T-helper 17 cell (primary cell): Measurements from ENCODE around the gene UNC119B. TPM values are rescaled to one million over a fixed set of nuclear protein-coding genes. Genes with fewer than 3 reads are reported as not detected.

Experiments
- ATAC-seq: fragments of 150-1000 bp; cut with Tn5 transposase; 2 replicates; pipeline ENCODE4 v1.10.0; 2021; ENCODE audit warnings: mild to moderate bottlenecking, moderate library complexity
- DNase-seq, 3 donors: peaks; one replicate each; pipeline versions ENCODE4 v3.0.0 to v3.0.0-alpha.2; 2020 to 2021
- H3K9me3 ChIP-seq: one replicate; pipeline ENCODE4 v1.7.0; 2013; ENCODE audit warnings: low read length, mild to moderate bottlenecking; ENCODE audit not compliant: control insufficient read depth, poor library complexity, severe bottlenecking
- H3K27ac Mint-ChIP-seq: one replicate; pipeline ENCODE4 v1.8.0; 2022; ENCODE audit warnings: mild to moderate bottlenecking, moderate library complexity, mixed read lengths
- H3K27me3 Mint-ChIP-seq: one replicate; pipeline ENCODE4 v1.8.0; 2022; ENCODE audit warnings: mixed read lengths
- H3K36me3 Mint-ChIP-seq: one replicate; pipeline ENCODE4 v1.8.0; 2022; ENCODE audit warnings: low read depth, mixed read lengths
- H3K4me1 Mint-ChIP-seq: one replicate; pipeline ENCODE4 v1.8.0; 2022; ENCODE audit warnings: mild to moderate bottlenecking, mixed read lengths
- H3K4me3 Mint-ChIP-seq: one replicate; pipeline ENCODE4 v1.8.0; 2022; ENCODE audit warnings: mild to moderate bottlenecking, moderate library complexity, mixed read lengths
- total RNA-seq, 4 donors: library from RNA in 2 of 4; stranded (reverse) in 2 of 4; gene quantifications; one replicate each; pipeline ENCODE4 v1.2.3 and lab custom pipeline; 2022 to 2026

Gene UNC119B
- total RNA-seq, 2 donors from 2014 or later = 15.2 to 16.2 TPM

DNA sequence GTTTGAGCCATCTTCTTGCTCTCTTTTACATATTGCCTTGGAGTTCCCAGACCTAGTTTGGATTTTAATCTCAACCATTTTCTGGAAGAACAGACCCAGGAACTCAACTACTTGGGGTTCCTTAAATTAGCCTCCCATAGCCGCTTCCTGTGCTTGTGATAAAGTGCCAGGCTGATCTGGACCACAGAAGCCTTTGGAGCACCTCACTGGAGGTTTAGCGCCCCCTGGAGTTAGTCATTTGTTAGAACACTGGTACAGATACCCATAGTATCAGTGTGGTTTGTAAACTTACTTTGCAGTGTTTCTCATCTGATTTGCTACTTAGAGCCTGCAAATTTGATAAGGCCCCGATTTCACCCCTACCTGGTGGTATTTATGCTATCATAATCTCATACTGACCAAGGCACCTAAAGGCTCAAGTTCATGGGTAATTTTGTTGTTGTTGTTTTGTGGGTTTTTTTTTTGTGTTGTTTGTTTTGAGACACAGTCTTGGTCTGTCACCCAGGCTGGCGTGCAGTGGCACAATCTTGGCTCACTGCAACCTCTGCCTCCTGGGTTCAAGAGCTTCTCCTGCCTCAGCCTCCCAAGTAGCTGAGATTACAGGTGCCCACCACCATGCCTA lies 3.7 kb downstream of the UNC119B start:
- no peak overlapping the region for H3K4me3 Mint-ChIP-seq
- H3K27ac Mint-ChIP-seq = peak overlapping the region; percentile 78
- H3K27me3 Mint-ChIP-seq = no peaks in the 10 kb centered on the region
- ATAC-seq = peak; percentile 66
- DNase-seq = peak; percentile 35 to 60 (median 51)
- peaks cover 8% of the 10 kb centered on the region for H3K36me3 Mint-ChIP-seq
- H3K9me3 ChIP-seq = no peaks in the 10 kb centered on the region
- H3K4me1 Mint-ChIP-seq = peaks cover 24% of the 10 kb centered on the region

DNA sequence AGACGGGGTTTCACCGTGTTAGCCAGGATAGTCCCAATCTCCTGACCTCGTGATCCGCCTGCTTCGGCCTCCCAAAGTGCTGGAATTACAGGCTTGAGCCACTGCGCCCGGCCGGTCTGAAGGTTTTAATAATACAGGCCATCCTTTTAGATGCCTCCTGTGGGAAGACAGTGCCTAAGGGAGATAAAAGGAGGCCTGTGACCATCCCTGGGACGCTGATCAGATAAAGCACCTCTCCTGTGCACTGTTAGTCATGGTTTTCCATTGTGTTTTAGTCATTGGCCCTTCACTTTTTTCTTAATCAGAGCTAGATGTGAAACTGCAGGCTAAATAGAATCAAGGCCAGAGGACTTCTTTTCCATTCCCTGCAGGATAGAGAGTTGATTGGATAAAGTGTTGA lies 7.8 kb downstream of the UNC119B start:
- peaks cover 13% of the 10 kb centered on the region for H3K4me1 Mint-ChIP-seq
- no peak overlapping the region for H3K27ac Mint-ChIP-seq
- no peak overlapping the region for H3K4me3 Mint-ChIP-seq
- peaks cover 13% of the 10 kb centered on the region for H3K36me3 Mint-ChIP-seq
- H3K27me3 Mint-ChIP-seq = no peaks in the 10 kb centered on the region
- H3K9me3 ChIP-seq = no peaks in the 10 kb centered on the region
- no peak for ATAC-seq
- DNase-seq = no peak

DNA sequence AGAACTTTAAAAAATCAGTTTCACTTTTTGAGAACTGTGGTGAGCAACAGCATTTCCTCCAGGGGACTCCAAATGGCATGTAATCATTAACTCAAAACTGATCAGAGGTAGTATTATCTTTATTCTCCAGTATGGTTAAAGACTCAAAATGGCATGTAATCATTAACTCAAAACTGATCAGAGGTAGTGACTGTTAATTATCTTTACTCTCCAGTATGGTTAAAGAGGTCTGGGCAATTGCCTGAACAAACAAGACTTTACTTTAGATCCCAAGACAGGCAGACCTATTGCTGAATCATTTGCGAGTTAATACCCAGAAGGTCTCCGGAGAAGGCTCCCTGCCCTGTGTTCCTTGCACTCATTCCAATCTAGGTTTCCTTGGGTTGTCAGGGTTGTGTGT lies 8.8 kb downstream of the UNC119B start:
- H3K4me3 Mint-ChIP-seq = no peak overlapping the region
- H3K9me3 ChIP-seq = no peaks in the 10 kb centered on the region
- DNase-seq (no peak), ATAC-seq (no peak)
- peaks cover 9% of the 10 kb centered on the region for H3K4me1 Mint-ChIP-seq
- H3K27ac Mint-ChIP-seq = no peak overlapping the region
- H3K27me3 Mint-ChIP-seq = no peaks in the 10 kb centered on the region
- H3K36me3 Mint-ChIP-seq = peaks cover 13% of the 10 kb centered on the region

DNA sequence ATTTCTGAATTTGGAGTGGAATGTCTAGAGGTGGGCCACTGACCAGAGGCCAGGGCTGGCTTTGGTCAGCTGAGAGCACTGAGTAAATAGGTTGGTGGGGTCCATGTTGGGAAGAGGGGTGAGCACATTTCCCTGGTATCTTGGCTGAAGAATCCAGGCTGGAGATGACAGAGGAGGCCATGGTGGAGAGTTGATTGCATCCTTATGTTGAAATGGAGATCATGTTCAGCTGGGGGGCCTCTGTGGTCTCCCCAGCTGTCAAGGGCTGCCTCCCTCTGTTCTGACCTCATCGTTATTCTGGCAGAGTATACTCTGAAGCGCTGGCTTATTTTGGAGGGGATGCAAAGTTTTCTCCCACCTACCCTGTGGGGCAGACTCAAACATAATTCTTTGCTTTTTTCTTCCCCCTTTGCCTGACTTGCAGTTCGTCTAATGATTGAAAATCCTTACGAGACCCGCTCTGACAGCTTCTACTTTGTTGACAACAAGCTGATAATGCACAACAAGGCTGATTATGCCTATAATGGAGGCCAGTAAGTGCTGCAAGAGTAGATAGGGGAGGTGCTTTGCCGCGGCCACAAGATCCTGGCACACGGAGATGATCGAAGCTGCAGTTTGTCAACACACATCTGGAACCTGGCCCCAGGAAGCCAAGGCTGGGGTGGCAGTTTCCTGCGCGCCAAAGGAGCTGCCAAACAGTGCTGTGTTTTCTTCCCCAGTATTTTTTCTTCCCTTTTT lies 9.4 kb downstream of the UNC119B start:
- DNase-seq (no peak), ATAC-seq (no peak)
- no peak overlapping the region for H3K4me3 Mint-ChIP-seq
- peaks cover 13% of the 10 kb centered on the region for H3K36me3 Mint-ChIP-seq
- H3K27me3 Mint-ChIP-seq = no peaks in the 10 kb centered on the region
- H3K4me1 Mint-ChIP-seq = peaks cover 9% of the 10 kb centered on the region
- H3K9me3 ChIP-seq = no peaks in the 10 kb centered on the region
- no peak overlapping the region for H3K27ac Mint-ChIP-seq

DNA sequence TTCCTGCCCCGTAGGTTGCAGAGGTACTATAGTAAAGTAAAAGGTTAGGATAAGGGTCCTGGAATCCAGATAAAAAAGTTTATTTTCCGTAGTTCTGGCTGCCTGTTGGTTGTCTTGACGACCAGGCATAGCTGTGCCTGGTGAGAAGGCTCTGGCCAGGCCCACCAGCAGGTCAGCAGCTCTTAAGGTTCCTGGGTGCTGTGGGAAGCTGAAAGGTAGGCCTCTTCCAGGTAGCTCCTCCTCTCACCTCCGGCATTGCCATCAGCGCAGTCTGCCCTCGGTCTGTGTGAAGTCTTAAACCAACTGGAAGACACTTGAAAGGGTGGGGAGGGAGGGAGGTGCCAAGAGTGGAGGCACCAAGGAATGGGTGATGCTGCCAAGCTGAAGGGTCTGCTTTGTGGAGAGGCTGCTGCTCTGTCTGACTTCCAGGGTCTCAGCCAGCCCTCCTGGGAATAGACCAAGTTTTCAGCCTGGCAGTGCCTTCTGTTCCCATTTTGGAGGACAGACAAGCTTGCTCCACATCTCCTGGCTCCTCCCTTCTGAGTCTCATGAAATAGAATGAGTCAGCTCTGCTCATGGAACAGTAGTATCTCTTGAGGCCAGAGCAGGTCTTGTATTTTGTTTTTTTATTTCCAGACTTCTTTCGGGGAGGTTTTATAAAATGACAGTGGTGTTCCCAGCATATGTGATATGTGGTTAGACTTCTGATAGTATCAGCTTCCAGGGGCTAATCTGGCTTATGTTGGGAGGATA lies 10.2 kb downstream of the UNC119B start:
- peak overlapping the region; percentile 2 for H3K27ac Mint-ChIP-seq
- H3K36me3 Mint-ChIP-seq = peaks cover 13% of the 10 kb centered on the region
- H3K4me3 Mint-ChIP-seq = no peak overlapping the region
- no peaks in the 10 kb centered on the region for H3K9me3 ChIP-seq
- ATAC-seq (no peak), DNase-seq (no peak)
- peaks cover 16% of the 10 kb centered on the region for H3K4me1 Mint-ChIP-seq
- H3K27me3 Mint-ChIP-seq = no peaks in the 10 kb centered on the region

DNA sequence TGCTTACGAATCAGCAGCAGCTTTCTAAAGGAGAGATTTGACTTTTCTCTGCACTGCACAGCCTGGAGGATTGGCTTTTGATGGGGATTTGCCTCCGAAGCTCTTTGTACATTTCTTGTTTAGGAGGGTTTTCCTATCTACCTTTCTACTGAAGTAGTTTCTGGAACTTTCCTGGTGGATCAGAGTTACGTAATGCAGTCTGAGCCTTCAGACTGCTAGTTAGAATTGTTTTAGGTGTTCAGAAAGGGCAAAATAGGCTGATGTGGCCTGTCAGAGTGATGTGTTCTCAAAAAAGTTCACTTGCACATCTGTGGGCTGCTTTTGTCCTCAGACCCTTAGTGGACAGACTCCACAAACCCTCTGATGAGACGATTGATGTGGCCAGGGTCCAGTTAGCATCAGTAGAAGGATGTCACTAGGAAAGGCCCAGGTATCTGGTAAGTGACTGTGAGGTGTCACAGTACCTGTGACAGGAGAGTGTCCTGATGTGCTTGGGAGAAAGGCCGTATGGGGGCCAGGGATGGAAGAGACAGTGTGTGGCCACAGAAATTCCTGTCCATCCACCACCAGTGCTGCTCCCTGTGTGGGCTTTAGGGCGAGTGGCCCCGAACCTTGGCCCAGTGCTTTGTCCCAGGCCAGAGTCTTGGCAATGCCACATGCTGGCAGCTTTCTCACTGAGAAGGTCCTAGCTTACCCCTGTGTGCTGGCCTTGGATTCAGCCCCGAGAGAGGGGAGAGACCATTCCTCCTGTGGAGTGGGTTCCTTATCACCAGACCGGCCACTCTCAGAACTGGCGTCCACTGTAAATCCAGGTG lies 10.9 kb downstream of the UNC119B start:
- no peak for ATAC-seq
- Mint-ChIP-seq H3K36me3 (peaks cover 13% of the 10 kb centered on the region), H3K27me3 (no peaks in the 10 kb centered on the region), H3K4me1 (peaks cover 21% of the 10 kb centered on the region), H3K27ac (peak overlapping the region; percentile 2), H3K4me3 (peak overlapping the region; percentile 21)
- DNase-seq = no peak
- no peaks in the 10 kb centered on the region for H3K9me3 ChIP-seq

DNA sequence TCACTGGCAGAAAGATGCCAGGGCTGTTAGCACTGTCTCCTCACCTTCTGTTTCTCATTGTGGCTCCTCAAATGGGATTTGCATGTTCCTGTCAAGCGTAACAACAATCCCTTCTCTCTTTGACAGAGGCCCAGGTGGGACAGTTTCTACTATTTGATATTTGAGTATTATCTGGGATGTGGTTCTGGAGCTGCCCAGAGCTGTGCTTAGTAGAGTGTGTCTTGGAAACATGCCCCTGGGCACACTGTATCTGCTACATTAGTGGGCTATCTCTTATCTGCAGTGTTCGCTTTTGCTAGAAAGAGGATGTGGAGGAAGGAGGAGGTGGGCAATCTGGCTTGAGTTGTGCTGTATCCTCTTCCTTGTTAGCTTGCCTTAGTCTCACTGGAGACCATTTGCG lies 11.6 kb downstream of the UNC119B start:
- H3K4me3 Mint-ChIP-seq = no peak overlapping the region
- DNase-seq (no peak), ATAC-seq (no peak)
- peak overlapping the region; percentile 43 for H3K27ac Mint-ChIP-seq
- H3K27me3 Mint-ChIP-seq = no peaks in the 10 kb centered on the region
- H3K36me3 Mint-ChIP-seq = peaks cover 8% of the 10 kb centered on the region
- peaks cover 26% of the 10 kb centered on the region for H3K4me1 Mint-ChIP-seq
- no peaks in the 10 kb centered on the region for H3K9me3 ChIP-seq

DNA sequence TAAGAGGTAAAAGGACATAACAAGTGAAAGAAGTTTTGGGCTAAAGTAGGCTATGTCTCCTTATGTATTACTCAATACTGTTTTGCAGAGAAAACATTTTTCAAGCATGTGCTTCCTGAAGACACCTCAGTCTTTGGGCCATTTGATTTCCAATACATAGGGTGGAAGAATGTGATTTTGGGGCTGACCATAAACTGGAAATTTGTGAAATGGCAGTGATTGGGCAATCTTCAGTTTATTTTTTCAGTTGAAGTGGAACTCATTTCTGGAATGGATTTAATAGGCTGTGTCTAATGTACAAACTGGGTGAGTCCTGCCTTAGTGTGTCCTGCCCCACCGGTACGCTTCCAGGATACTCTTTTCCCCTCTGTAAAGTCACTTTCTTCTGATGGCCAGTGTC lies 12.5 kb downstream of the UNC119B start:
- no peak overlapping the region for H3K27ac Mint-ChIP-seq
- H3K27me3 Mint-ChIP-seq = no peaks in the 10 kb centered on the region
- H3K4me1 Mint-ChIP-seq = peaks cover 26% of the 10 kb centered on the region
- peaks cover 8% of the 10 kb centered on the region for H3K36me3 Mint-ChIP-seq
- H3K4me3 Mint-ChIP-seq = no peak overlapping the region
- DNase-seq (no peak), ATAC-seq (no peak)
- H3K9me3 ChIP-seq = no peaks in the 10 kb centered on the region

DNA sequence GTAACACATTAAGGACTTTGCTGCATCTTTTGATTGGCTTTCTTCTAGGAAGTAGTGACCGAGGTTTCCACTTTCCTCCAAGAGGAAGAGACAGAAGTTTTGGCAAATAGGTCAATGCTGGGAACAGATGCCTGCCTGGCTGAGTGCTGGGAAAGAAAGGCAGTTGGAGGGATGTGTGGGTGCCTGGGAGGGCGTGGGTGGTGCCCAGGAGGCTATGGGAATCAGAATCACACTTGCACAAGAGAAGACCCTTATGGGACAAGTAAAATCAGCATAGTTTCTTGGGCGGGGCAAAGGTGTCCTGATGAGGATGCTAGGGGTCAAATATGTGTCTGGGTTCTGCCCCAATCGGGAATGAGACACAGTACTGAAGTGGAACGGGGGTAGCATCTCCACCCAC lies 14.5 kb downstream of the UNC119B start:
- H3K9me3 ChIP-seq = no peaks in the 10 kb centered on the region
- Mint-ChIP-seq H3K36me3 (no peaks in the 10 kb centered on the region), H3K4me1 (peaks cover 20% of the 10 kb centered on the region), H3K27ac (peak overlapping the region; percentile 53), H3K4me3 (peak overlapping the region; percentile 93), H3K27me3 (no peaks in the 10 kb centered on the region)
- ATAC-seq (no peak), DNase-seq (no peak)

DNA sequence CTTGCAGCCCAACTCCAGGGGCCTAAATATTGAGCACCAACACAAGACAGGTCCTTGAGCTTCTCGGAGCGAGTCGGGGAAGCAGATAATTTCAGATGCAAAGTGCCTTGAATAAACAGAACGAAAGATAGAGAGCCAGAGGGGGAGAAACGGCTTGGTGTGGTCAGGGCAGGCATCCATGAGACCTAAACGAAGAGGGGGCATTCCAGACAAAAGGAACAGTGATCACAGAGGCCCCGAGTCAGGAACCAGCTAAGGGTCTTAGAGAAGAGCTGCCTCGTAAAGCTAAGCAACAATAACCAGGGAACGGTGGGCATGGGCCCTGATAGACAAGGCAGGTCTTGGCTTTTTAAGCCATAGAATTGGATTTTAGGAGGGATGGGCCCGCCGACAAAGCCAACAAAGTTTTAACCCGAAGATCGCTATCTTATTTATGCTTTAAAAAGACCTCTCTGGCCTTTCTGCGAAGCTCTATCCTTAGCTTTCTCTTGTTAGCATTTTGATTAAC lies 14.9 kb downstream of the UNC119B start:
- Mint-ChIP-seq H3K4me3 (peak overlapping the region; percentile 93), H3K27ac (peak overlapping the region; percentile 53), H3K36me3 (peaks cover 2% of the 10 kb centered on the region), H3K27me3 (no peaks in the 10 kb centered on the region), H3K4me1 (peaks cover 21% of the 10 kb centered on the region)
- no peak for DNase-seq
- no peak for ATAC-seq
- no peaks in the 10 kb centered on the region for H3K9me3 ChIP-seq

DNA sequence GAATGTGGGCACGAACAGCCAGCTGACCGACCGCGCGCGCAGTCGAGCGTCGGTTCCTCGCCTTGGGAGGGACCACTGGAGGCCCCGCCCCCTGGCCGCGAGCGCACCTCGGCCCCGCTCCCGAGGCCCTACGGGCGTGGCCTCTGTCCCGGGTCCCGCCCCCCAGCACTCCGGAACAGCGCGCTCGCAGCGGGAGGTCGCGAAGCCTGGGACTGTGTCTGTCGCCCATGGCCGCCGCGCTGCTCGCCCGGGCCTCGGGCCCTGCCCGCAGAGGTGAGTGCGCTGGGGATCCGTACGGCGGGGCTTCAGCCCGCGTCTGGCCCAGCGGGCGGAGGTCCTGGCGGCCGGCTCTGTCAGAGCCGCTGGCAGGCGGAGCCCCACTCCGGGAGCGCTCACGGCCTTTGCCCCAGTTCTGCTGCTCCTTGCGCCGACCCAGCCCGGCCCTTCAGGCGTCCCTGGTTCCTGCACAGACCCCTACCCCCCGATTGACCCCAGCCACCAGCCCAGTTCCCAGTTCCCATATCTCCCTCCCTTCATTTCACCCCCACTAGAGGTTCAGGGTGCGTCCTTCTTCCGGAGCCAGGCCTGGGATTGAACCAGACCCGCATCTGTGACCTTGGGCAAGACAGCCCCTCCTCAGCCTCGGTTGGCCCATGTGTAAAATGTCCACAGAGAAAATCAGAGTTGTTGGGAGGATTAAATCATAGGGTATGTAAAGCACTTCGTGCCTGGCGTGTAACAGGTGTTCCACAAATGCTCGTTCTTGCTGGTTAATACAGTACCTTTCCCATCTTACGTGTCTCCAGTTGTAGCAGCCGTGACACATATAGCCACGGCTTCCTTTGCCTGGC lies 15.6 kb downstream of the UNC119B start, which contains the start of gene ACADS:
ACADS (plus strand) TSS at position 168 of the 851 bp plus-strand sequence; CDS start at position 228, 60 bp downstream.
- no peaks in the 10 kb centered on the region for H3K9me3 ChIP-seq
- Mint-ChIP-seq H3K4me3 (peak within 1 kb of the TSS; percentile 93), H3K27me3 (no peaks in the 10 kb centered on the region), H3K4me1 (peaks cover 21% of the 10 kb centered on the region), H3K36me3 (peaks cover 6% of the 10 kb centered on the region), H3K27ac (peak within 1 kb of the TSS; percentile 53)
- ATAC-seq (peak; percentile 100), DNase-seq (peak; percentile 82 to 93 (median 86))

DNA sequence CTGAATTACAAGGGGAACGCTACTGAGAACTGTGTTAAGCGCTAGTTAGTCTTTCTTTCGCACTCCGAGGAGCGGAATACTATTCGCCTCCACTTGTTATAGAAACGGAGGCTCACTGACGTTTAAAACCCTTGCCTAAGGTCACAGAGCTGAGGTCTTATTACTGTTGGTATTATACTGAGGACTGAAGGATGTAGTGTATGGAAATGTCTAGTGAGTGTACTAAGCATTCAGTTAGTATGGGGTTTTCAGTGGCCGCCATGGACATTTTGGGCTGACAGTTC lies 16.2 kb downstream of the UNC119B start:
- no peaks in the 10 kb centered on the region for H3K27me3 Mint-ChIP-seq
- peak overlapping the region; percentile 93 for H3K4me3 Mint-ChIP-seq
- DNase-seq (no peak), ATAC-seq (no peak)
- H3K36me3 Mint-ChIP-seq = peaks cover 6% of the 10 kb centered on the region
- peak overlapping the region; percentile 51 for H3K27ac Mint-ChIP-seq
- H3K9me3 ChIP-seq = no peaks in the 10 kb centered on the region
- peaks cover 21% of the 10 kb centered on the region for H3K4me1 Mint-ChIP-seq
